A673 (cell line): Measurements from ENCODE around the gene MPHOSPH9.

Experiments
- EZH2 ChIP-seq: fragments of 200-600 bp; sonication (generic); IDR thresholded peaks from 2 replicates; pipeline ENCODE4 v1.6.1; 2017; ENCODE audit warnings: borderline replicate concordance, low read depth, mild to moderate bottlenecking, mixed read lengths, antibody characterized with exemption, low read length; ENCODE audit not compliant: poor library complexity, severe bottlenecking
- TF ChIP-seq, protein P1 (sequence below): fragments of 300-800, 200-600 bp; sonication (generic); conservative IDR thresholded peaks from 2 replicates; pipeline ENCODE4 v1.5.1; 2017; ENCODE audit warnings: low read depth, mild to moderate bottlenecking, antibody characterized with exemption, low read length, moderate library complexity, mixed read lengths

GRCh38 chr12:123148223-123148622 is 84.7 kb downstream of the MPHOSPH9 start:
- TF ChIP-seq EZH2, result no peak
- TF ChIP-seq, protein P1, sequence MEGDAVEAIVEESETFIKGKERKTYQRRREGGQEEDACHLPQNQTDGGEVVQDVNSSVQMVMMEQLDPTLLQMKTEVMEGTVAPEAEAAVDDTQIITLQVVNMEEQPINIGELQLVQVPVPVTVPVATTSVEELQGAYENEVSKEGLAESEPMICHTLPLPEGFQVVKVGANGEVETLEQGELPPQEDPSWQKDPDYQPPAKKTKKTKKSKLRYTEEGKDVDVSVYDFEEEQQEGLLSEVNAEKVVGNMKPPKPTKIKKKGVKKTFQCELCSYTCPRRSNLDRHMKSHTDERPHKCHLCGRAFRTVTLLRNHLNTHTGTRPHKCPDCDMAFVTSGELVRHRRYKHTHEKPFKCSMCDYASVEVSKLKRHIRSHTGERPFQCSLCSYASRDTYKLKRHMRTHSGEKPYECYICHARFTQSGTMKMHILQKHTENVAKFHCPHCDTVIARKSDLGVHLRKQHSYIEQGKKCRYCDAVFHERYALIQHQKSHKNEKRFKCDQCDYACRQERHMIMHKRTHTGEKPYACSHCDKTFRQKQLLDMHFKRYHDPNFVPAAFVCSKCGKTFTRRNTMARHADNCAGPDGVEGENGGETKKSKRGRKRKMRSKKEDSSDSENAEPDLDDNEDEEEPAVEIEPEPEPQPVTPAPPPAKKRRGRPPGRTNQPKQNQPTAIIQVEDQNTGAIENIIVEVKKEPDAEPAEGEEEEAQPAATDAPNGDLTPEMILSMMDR, result no peak
